Peyer's patch (tissue), 4 donors: ENCODE data around the gene NDUFC2. TPM values are rescaled to one million over a fixed set of nuclear protein-coding genes. Genes with fewer than 3 reads are reported as not detected.

ENCODE experiments used
- DNase-seq, 3 donors: peaks; one replicate each; pipeline ENCODE4 v3.0.0-alpha.2; 2017 to 2019
- H3K27ac ChIP-seq, 4 donors: fragments of 200-600 bp; sonication (generic); one replicate each; pipeline ENCODE4 v1.5.1; 2016 to 2019
- H3K27me3 ChIP-seq, 2 donors: fragments of 200-600 bp; sonication (generic); one replicate each; pipeline ENCODE4 v1.5.1; 2019
- H3K36me3 ChIP-seq, 3 donors: fragments of 200-600 bp; sonication (generic); one replicate each; pipeline ENCODE4 v1.5.1; 2016 to 2019
- H3K4me1 ChIP-seq, 4 donors: fragments of 200-600 bp; sonication (generic); one replicate each; pipeline ENCODE4 v1.5.1; 2016 to 2019
- H3K4me3 ChIP-seq, 4 donors: fragments of 200-600 bp; sonication (generic); 1 replicate in 3 of 4; 2 replicates in 1 of 4; pipeline ENCODE4 v1.5.1; 2016 to 2019; ENCODE audit warnings: mild to moderate bottlenecking in 1 of 4
- H3K9me3 ChIP-seq, 4 donors: fragments of 200-600 bp; sonication (generic); one replicate each; pipeline ENCODE4 v1.5.1; 2016 to 2019; ENCODE audit warnings: mild to moderate bottlenecking in 1 of 4
- POLR2A ChIP-seq, 2 donors: fragments of 450-650 bp; IDR thresholded peaks; one replicate each; pipeline ENCODE4 v1.5.1; 2017; ENCODE audit warnings: antibody characterized with exemption in 2 of 2, mild to moderate bottlenecking in 2 of 2, moderate library complexity in 2 of 2
- total RNA-seq, 4 donors: library from RNA; depleted of rRNA; stranded (reverse); fragments of >200 nt; gene quantifications; one replicate each; pipeline ENCODE4 v1.1.0, GENCODE V29; 2016
- TF ChIP-seq, protein P1 (sequence below), 6 experiments: fragments of 450-650 bp in 4 of 6; fragments of 200-600 bp in 2 of 6; sonication (generic) in 1 of 6; IDR thresholded peaks; one replicate each; pipeline ENCODE4 v1.5.1; 2017 to 2019; ENCODE audit warnings: antibody characterized with exemption in 6 of 6, mild to moderate bottlenecking in 3 of 6, moderate library complexity in 1 of 6

NDUFC2 gene
- total RNA-seq, 4 donors from 2014 or later = 47.0 to 159 (median 117) TPM

DNA sequence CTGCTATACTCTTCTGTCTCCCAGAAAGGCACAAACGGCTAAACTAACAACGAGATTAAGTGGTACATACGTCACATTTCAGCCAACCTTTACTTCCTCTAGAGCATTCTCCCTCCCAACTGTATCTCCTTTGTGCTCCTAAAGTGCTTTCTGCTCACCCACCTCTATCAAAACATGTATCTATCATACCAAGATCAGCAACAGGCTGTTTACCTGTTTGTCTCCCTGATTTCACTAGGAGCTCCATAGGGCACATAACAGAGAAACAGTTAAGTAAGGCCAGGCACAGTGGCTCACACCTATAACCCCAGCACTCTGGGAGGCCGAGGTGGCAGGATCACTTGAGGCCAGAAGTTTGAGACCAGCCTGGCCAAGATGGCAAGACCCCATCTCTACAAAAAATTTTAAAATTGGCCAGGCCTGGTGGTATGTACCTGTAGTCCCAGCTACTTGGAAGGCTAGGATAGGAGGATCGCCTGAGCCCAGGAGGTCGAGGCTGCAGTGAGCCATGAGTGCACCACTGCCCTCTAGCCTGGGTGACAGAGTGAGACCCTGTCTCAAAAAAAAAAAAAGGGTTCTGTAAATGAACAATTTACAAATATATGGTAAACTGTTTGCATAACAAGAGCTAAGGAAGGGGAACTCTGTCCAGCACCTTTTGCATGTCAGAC is 2.8 kb downstream of the NDUFC2 start:
- H3K9me3 ChIP-seq = no peaks in the 10 kb centered on the region
- TF ChIP-seq, protein P1, sequence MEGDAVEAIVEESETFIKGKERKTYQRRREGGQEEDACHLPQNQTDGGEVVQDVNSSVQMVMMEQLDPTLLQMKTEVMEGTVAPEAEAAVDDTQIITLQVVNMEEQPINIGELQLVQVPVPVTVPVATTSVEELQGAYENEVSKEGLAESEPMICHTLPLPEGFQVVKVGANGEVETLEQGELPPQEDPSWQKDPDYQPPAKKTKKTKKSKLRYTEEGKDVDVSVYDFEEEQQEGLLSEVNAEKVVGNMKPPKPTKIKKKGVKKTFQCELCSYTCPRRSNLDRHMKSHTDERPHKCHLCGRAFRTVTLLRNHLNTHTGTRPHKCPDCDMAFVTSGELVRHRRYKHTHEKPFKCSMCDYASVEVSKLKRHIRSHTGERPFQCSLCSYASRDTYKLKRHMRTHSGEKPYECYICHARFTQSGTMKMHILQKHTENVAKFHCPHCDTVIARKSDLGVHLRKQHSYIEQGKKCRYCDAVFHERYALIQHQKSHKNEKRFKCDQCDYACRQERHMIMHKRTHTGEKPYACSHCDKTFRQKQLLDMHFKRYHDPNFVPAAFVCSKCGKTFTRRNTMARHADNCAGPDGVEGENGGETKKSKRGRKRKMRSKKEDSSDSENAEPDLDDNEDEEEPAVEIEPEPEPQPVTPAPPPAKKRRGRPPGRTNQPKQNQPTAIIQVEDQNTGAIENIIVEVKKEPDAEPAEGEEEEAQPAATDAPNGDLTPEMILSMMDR (IDR thresholded peaks at IDR 0.05) = no peak
- no peak for TF ChIP-seq POLR2A (IDR thresholded peaks at IDR 0.05)
- no peak overlapping the region for H3K4me3 ChIP-seq
- peaks cover 0 to 8% (median 0%) of the 10 kb centered on the region in 3 donors for H3K36me3 ChIP-seq
- H3K4me1 ChIP-seq = peaks cover 2 to 31% (median 3%) of the 10 kb centered on the region in 4 donors
- no peaks in the 10 kb centered on the region for H3K27me3 ChIP-seq
- no peak overlapping the region for H3K27ac ChIP-seq
- no peak for DNase-seq

DNA sequence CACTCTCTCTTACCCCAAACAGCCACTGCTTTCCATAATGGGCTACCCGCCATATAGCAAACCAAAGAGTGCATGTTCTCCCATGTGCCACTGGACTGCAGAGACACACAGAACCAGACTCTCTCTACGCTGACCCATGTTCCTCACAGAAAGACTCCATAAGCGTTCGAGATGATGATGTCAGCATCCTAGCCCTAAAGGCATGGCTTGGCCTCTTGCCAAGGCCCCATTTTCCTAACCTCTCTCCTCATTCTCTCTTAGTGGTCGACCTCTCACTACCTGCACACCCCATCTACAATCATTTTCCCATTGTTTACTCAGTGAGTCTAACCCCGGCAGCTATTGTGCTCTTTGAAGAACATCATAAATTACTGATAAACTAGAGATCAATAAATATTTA is 4.9 kb downstream of the NDUFC2 start:
- no peak overlapping the region for H3K4me3 ChIP-seq
- peaks cover 0 to 25% (median 0%) of the 10 kb centered on the region in 3 donors for H3K36me3 ChIP-seq
- H3K4me1 ChIP-seq = peaks cover 2 to 26% (median 3%) of the 10 kb centered on the region in 4 donors
- TF ChIP-seq, protein P1 (IDR thresholded peaks at IDR 0.05) = no peak
- TF ChIP-seq POLR2A (IDR thresholded peaks at IDR 0.05) = no peak
- no peaks in the 10 kb centered on the region for H3K27me3 ChIP-seq
- H3K9me3 ChIP-seq = no peaks in the 10 kb centered on the region
- H3K27ac ChIP-seq = no peak overlapping the region
- no peak for DNase-seq

DNA sequence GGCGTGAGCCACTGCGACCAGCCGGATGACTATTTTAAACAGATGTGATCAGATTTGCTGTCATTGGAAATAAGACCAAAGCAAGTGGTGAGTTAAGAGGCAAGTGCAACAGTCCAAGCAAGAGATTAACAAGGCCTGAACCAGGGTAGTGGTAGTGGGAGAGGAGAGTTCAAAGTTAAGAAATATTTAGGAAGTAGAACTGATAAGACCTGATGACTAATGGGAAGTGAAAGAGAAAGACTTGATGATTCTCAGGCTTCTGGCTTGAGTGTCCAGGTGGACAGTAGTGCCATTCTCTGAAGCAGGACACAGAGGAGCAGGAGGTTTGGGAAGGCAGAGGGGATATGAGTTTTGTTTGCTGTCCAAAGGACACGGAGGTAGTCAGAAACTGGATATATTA is 7.2 kb downstream of the NDUFC2 start:
- H3K27me3 ChIP-seq = no peaks in the 10 kb centered on the region
- H3K4me1 ChIP-seq = peaks cover 0 to 16% (median under 1%) of the 10 kb centered on the region in 4 donors
- H3K27ac ChIP-seq = no peak overlapping the region
- H3K4me3 ChIP-seq = no peak overlapping the region
- H3K9me3 ChIP-seq = no peaks in the 10 kb centered on the region
- TF ChIP-seq, protein P1 (IDR thresholded peaks at IDR 0.05) = no peak
- TF ChIP-seq POLR2A (IDR thresholded peaks at IDR 0.05) = no peak
- no peak for DNase-seq
- peaks cover 0 to 46% (median 0%) of the 10 kb centered on the region in 3 donors for H3K36me3 ChIP-seq

DNA sequence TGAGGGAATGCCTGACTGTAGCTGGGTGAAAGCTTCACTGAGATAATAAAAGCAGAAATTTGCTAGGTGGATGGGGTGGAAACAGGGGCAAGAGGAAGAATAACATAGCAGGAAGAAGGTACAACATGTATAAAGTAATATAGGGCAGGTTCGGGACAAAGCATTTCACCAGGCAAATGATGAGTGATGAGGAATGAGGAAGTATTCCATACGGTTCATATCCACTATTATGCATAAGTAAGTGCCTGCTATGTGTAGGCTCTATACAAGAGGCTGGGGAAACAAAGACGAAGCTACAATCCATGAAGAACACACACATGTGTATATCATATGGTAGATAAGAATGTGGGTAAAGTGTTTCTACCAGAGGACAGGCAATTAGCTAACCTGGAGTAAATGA is 7.9 kb downstream of the NDUFC2 start:
- no peaks in the 10 kb centered on the region for H3K9me3 ChIP-seq
- peaks cover 0 to 8% (median 0%) of the 10 kb centered on the region in 4 donors for H3K4me1 ChIP-seq
- no peak overlapping the region for H3K27ac ChIP-seq
- DNase-seq = no peak
- TF ChIP-seq POLR2A (IDR thresholded peaks at IDR 0.05) = no peak
- TF ChIP-seq, protein P1 (IDR thresholded peaks at IDR 0.05) = no peak
- H3K4me3 ChIP-seq = no peak overlapping the region
- peaks cover 0 to 49% (median 0%) of the 10 kb centered on the region in 3 donors for H3K36me3 ChIP-seq
- no peaks in the 10 kb centered on the region for H3K27me3 ChIP-seq

DNA sequence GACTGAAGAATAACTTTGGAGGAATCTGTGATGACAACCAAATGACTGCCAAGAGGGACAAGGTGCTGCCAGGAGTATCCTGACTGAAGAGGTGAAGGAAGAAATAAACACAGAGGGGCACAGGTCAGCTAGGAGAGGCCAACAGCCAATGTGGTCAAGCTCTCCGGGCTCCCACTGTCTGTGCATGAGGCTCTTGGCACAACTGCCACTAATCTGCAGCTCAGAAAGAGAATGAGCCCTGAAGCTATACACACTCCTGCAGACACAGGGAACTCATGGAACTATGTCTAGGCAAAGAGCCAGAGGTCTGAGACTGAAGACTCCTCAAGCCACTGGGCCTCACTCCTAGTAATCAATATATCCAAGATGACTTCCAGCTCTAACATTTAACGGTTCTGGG is 9.0 kb downstream of the NDUFC2 start:
- TF ChIP-seq, protein P1 (IDR thresholded peaks at IDR 0.05) = no peak
- no peak for TF ChIP-seq POLR2A (IDR thresholded peaks at IDR 0.05)
- no peak for DNase-seq
- H3K4me1 ChIP-seq = peaks cover 0 to 3% (median 0%) of the 10 kb centered on the region in 4 donors
- peaks cover 0 to 49% (median 0%) of the 10 kb centered on the region in 3 donors for H3K36me3 ChIP-seq
- H3K27ac ChIP-seq = no peak overlapping the region
- no peaks in the 10 kb centered on the region for H3K9me3 ChIP-seq
- no peak overlapping the region for H3K4me3 ChIP-seq
- no peaks in the 10 kb centered on the region for H3K27me3 ChIP-seq
